Activated T-cell treated with anti-CD3 and anti-CD28 coated beads for 1 hour (primary cell): ENCODE measurements around the gene ENOSF1.

Experiments used
- DNase-seq: peaks from one replicate; pipeline ENCODE4 v3.0.0-alpha.2; 2020; ENCODE audit warnings: low read depth

The ENOSF1 gene

DNA sequence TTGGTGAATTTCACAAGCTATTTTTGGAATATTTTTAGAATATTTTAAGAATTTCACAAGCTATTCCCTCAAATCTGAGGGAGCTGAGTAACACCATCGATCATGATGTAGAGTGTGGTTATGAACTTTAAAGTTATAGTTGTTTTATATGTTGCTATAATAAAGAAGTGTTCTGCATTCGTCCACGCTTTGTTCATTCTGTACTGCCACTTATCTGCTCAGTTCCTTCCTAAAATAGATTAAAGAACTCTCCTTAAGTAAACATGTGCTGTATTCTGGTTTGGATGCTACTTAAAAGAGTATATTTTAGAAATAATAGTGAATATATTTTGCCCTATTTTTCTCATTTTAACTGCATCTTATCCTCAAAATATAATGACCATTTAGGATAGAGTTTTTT, 39.1 kb downstream of the ENOSF1 start:
- DNase-seq, result no peak

- DNase-seq, result no peak
These were observed 41.0 kb downstream of the ENOSF1 start for GRCh38 chr18:671405-671804.

GRCh38 chr18:670522-670921, 41.9 kb downstream of the ENOSF1 start:
- no peak for DNase-seq

- DNase-seq, result no peak
These were observed 43.4 kb downstream of the ENOSF1 start for GRCh38 chr18:669077-669476.

- DNase-seq, result no peak
These were observed 44.2 kb downstream of the ENOSF1 start for GRCh38 chr18:668260-668659.

DNA sequence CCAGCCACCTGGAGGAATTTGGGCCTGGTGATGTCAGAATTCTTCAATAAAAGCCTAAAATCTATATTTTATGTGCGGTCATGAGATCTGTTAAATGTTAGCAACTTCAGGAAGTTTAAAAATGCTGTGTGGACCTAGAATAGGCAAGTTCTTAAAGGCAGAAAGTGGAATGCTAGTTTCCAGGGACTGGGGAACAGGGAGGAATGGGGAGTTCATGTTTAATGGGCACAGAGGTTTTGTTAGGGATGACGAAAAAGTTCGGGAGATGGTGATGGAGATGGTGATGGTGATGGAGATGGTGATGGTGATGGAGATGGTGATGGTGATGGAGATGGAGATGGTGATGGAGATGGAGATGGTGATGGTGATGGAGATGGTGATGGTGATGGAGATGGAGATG, 45.8 kb downstream of the ENOSF1 start:
- no peak for DNase-seq

DNA sequence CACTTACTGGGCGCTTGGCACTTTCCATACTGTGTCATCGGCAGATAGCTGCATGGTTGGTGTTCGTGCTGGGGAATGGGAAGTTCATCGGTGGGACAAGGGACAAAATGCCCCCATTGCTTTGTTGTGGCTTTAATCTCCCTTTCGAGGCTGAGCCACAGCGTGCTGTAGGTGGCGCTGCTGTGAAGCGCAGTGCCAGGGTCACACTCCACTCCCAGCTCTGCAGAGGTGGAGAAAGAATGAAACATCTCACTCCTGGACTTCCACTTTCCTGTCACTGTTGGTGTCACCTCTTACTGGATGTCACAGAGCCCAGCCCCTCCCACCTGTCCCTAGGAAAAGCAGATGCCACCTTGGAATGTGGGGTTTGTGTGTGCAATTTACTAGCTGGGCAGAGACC, 46.3 kb downstream of the ENOSF1 start:
- no peak for DNase-seq

DNA sequence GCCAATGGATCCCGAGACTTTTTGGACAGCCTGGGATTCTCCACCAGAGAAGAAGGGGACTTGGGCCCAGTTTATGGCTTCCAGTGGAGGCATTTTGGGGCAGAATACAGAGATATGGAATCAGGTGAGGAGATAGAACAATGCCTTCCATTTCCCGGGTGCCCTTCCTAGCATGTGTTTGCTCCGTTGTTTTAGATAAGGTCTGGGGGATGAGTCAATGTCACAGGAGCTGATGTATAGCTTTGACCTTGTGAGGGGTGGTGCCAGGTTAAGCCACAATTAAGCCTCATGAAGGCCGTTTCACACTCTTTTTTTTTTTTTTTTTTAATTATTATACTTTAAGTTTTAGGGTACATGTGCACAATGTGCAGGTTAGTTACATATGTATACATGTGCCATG, 50.2 kb downstream of the ENOSF1 start:
- no peak for DNase-seq

DNA sequence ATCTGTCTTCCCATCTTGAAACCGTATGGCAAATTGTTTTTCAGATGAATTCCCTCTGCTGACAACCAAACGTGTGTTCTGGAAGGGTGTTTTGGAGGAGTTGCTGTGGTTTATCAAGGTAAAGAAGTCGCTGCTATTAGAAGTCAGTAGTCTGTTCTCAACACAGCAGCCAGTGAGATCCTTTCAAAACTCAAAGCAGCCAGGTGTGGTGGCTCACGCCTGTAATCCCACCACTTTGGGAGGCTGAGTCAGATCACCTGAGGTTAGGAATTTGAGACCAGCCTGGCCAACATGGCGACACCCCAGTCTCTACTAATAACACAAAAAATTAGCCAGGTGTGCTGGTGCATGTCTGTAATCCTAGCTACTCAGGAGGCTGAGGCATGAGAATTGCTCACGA, 52.8 kb downstream of the ENOSF1 start:
- no peak for DNase-seq

GRCh38 chr18:658947-659533, 53.4 kb downstream of the ENOSF1 start:
- DNase-seq, result no peak

- peak; percentile 35 for DNase-seq
These were observed 54.2 kb downstream of the ENOSF1 start for GRCh38 chr18:658001-658946.

- peak; percentile 1 for DNase-seq
These were observed 55.0 kb downstream of the ENOSF1 start, which contains the start of gene TYMS for GRCh38 chr18:657311-658000. TSS of gene TYMS (plus strand) at chr18:657653. CDS start at chr18:657743, 90 bp downstream.

DNA sequence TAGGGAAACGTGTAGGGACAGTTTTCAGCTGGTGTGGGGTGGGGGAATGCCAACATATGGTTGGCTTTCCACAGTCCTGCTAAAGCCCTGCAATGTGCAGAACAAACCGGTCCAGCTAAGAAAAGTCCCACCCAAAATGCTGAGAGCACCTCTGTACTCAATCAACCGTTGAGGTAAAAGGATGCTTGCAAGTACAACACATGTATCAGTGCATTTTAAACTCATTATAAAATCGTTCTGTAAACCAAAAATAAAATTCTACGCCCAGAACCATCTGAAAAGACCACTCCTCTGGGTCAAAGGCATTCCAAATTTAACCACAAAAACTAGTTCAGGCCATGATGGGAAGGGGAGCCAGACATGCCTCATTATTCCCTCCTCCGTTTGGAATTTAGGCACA, 57.0 kb downstream of the ENOSF1 start:
- DNase-seq, result no peak

GRCh38 chr18:654601-655000, 57.8 kb downstream of the ENOSF1 start:
- DNase-seq, result no peak

DNA sequence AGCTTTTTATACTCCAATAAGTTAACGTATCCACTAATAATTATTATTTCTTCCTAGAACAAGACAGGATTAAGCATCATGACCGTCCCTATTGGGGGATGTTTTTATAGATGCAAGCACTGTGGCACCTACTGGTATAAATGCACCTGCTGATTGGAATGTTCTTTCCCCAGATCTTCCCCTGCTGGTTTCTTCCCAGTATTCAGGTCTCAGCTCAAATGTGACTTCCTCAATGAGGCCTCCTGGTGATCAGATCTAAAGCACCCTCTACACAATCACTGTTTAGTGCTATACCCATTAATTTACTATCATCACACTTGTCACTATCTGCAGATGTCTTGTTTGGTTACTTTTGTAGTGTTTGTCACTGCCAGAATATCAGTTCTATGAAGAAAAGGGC, 58.9 kb downstream of the ENOSF1 start:
- no peak for DNase-seq

- DNase-seq, result no peak
These were observed 60.3 kb downstream of the ENOSF1 start for GRCh38 chr18:652131-652530.

- no peak for DNase-seq
These were observed 62.0 kb downstream of the ENOSF1 start for GRCh38 chr18:650428-650858.

DNA sequence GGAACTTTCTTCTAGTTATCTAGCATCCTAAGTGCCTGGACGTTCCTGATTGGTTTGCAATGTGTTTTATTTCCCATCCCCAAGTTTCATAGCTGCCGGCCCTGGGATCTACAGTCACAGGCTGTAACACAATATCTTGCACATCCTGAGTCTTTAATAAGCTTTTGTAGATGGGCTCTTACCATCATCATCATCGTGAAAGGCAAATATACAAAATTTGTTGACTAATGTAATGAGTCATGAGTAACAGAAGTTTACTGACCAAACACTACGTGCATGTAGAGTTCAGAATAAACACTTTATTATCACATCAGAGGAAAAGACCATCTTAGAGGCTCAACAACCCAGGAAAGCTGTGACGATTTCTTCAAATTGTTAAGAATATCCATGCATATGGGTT, 63.1 kb downstream of the ENOSF1 start:
- no peak for DNase-seq

DNA sequence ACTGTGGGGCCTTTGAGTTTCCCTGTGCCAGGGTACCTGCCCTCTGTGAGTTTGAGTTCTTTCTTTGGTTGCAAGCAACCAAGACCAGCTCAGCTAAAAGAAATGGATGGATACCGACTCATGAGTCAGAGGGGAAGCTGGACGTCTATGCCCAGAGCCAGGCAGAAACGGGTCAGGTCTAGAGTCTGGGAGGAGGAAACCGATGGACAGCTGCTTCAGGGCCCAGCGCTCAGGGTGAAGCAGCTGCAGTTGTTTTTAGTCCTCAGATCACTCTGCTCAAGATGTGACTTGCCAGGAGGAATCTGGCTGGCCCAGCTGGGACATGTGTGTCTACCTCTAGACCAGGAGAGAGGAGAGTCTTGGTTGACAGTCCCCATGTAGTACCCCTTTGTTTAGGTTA, 65.1 kb downstream of the ENOSF1 start:
- DNase-seq, result no peak

- DNase-seq, result no peak
These were observed 67.9 kb downstream of the ENOSF1 start for GRCh38 chr18:644395-645004.

- no peak for DNase-seq
These were observed 71.2 kb downstream of the ENOSF1 start for GRCh38 chr18:641224-641623.

DNA sequence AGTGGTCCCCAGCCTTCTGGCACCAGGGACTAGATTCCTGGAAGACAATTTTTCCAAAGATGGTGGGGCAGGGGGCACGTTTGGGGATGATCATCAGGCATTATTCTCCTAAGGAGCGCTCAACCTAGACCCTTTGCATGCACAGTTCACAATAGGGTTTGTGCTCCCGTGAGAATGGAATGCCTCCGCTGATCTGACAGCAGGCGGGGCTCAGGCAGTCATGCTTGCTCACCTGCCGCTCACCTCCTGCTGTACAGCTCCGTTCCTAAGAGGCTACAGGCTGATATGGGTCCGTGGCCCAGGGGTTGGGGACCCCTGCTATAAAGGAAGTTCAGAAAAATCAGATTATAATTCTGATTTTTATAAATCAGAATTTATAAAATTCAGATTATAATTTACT, 77.3 kb downstream of the ENOSF1 start:
- DNase-seq, result no peak
